Heart right ventricle (tissue), 16 donors: ENCODE results near the gene SSBP3. TPM values are rescaled to one million over a fixed set of nuclear protein-coding genes. Genes with fewer than 3 reads are reported as not detected.

Source experiments
- ATAC-seq, 8 donors: fragments of 200-7000 bp; cut with Tn5 transposase; one replicate each; pipeline ENCODE4 v1.9.1; 2020; ENCODE audit warnings: mild to moderate bottlenecking in 8 of 8, moderate library complexity in 8 of 8, moderate number of reproducible peaks in 1 of 8
- DNase-seq, 2 donors: peaks; one replicate each; pipeline ENCODE4 v3.0.0-alpha.2; 2020
- H3K27ac ChIP-seq, 10 donors: fragments of 200-600 bp; sonication (generic) in 2 of 10; one replicate each; pipeline versions ENCODE4 v1.5.0 to v1.8.0; 2020 to 2022; ENCODE audit warnings: mild to moderate bottlenecking in 3 of 10
- H3K27me3 ChIP-seq, 7 donors: fragments of 200-600 bp; one replicate each; pipeline ENCODE4 v1.8.0; 2021 to 2022; ENCODE audit warnings: mild to moderate bottlenecking in 2 of 7
- H3K36me3 ChIP-seq, 9 donors: fragments of 200-600 bp; sonication (generic) in 1 of 9; one replicate each; pipeline versions ENCODE4 v1.5.0 to v1.8.0; 2020 to 2022; ENCODE audit warnings: mild to moderate bottlenecking in 2 of 9
- H3K4me1 ChIP-seq, 9 donors: fragments of 200-600 bp; sonication (generic) in 1 of 9; one replicate each; pipeline versions ENCODE4 v1.5.0 to v1.8.0; 2020 to 2022; ENCODE audit warnings: mild to moderate bottlenecking in 4 of 9
- H3K4me3 ChIP-seq, 10 donors: fragments of 200-600 bp; sonication (generic) in 2 of 10; one replicate each; pipeline versions ENCODE4 v1.5.0 to v1.8.0; 2020 to 2022; ENCODE audit warnings: mild to moderate bottlenecking in 7 of 10, moderate library complexity in 2 of 10
- H3K9me3 ChIP-seq, 11 donors: fragments of 200-600 bp in 10 of 11; sonication (generic) in 2 of 11; one replicate each; pipeline versions ENCODE4 v1.5.0 to v1.8.0; 2013 to 2022; ENCODE audit warnings: mild to moderate bottlenecking in 2 of 11, control low read depth in 1 of 11, moderate library complexity in 1 of 11
- WGBS, 2 donors: extraction: QIAGEN DNeasy Blood & Tissue Kit; methylation state at CpG; one replicate each; pipeline ENCODE4 v1.1.7; 2013; ENCODE audit warnings: inconsistent platforms in 1 of 2; 5-methylcytosine and 5-hydroxymethylcytosine counted together
- intact Hi-C, 10 donors: fragments of 100-400 bp; cut with DNase I; formaldehyde crosslinking; loops; one replicate each; pipeline versions ENCODE4 v1.11.1 to v1.14.2; 2022
- polyA plus RNA-seq, 2 donors: library from polyadenylated mRNA; stranded (reverse); fragments of 200-250 nt; gene quantifications; one replicate each; pipeline ENCODE4 v1.2.3, GENCODE V29; 2013
- total RNA-seq, 10 donors: library from RNA; stranded (reverse); fragmentation: NEBNext Ultra II Directional in 3 of 10; extraction: Animal tissue kit (Norgen Biotek cat#: 25700) in 3 of 10; gene quantifications; one replicate each; pipeline versions ENCODE4 v1.2.1 to v1.2.4, GENCODE V29; 2021 to 2023
- TF ChIP-seq, protein P1 (sequence below), 9 donors: fragments of 200-600 bp; sonication (generic) in 2 of 9; IDR thresholded peaks; one replicate each; pipeline versions ENCODE4 v1.5.0 to v1.8.0; 2021 to 2022; ENCODE audit warnings: antibody characterized with exemption in 9 of 9, mild to moderate bottlenecking in 5 of 9, moderate library complexity in 1 of 9
- donor health status: Arrhythmogenic right ventricular cardiomyopathy.
- donor health status: ischemic (EF 13 %, LVEDD 7.1; RV severe dilation, severe dysfunction).
- donor health status: healthy with polysubstance abuse.
- donor health status: DM: no; HTN: yes; CAD: no.
- donor health status: DM: no; HTN: no; CAD: no.
- donor health status: ischemic (EF 25% LVEDD 6.9; RV normal size, moderate dysfunction).
- donor health status: ischemic (EF 25% LVEDD 5.7; RV mildly dilated, moderate dysfunction).
- donor health status: healthy.
- donor health status: DM: yes; HTN: yes; CAD: no.
- donor health status: Ischemic cardiomyopathy.
- donor health status: ischemic (EF 35%, LVEDD 5.7; RV mildly dilated, moderate dysfunction).
- donor health status: nonischemic (EF 11% LVEDD 7.7; RV severe dilation, severe dysfunction).
- donor health status: DM: yes; HTN: yes; CAD: no.
- donor health status: PGD.
- donor health status: ischemic (EF 29% LVEDD 5.4; RV normal size, mild dysfunction).
- donor health status: nonischemic (EF 23%, LVEDD 6.1; RV moderate dilation, normal function).

The SSBP3 gene
- total and polyA plus RNA-seq, 12 donors = 17.6 to 71.9 (median 52.8) TPM

DNA sequence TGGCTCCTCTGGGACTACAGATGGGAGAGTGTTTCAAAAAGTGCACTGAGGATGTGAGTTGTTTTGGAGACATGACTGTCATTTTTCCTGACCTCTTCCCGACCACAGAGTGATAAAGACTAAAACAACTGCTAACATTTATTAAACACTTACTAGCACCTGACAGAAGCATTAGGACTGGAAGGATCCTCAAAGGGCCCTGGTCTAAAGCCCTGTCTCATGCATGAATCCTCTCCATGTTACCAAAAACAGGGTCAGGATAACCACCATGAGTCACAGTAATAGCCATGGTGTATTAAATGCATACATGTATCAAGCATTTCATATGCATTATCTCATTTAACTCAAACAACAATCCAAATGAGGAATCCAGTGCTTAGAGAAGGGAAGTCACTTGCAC lies 217.9 kb downstream of the SSBP3 start:
- WGBS, 2 donors = 76 to 83% methylated on average over 1 of the region's 1 CpG
- no peak for DNase-seq
- Histone ChIP-seq H3K36me3 (peaks cover 0 to 73% (median 26%) of the 10 kb centered on the region in 9 donors), H3K27me3 (no peaks in the 10 kb centered on the region), H3K9me3 (no peaks in the 10 kb centered on the region), H3K4me3 (no peak overlapping the region), H3K27ac (no peak overlapping the region), H3K4me1 (no peaks in the 10 kb centered on the region)
- TF ChIP-seq, protein P1, sequence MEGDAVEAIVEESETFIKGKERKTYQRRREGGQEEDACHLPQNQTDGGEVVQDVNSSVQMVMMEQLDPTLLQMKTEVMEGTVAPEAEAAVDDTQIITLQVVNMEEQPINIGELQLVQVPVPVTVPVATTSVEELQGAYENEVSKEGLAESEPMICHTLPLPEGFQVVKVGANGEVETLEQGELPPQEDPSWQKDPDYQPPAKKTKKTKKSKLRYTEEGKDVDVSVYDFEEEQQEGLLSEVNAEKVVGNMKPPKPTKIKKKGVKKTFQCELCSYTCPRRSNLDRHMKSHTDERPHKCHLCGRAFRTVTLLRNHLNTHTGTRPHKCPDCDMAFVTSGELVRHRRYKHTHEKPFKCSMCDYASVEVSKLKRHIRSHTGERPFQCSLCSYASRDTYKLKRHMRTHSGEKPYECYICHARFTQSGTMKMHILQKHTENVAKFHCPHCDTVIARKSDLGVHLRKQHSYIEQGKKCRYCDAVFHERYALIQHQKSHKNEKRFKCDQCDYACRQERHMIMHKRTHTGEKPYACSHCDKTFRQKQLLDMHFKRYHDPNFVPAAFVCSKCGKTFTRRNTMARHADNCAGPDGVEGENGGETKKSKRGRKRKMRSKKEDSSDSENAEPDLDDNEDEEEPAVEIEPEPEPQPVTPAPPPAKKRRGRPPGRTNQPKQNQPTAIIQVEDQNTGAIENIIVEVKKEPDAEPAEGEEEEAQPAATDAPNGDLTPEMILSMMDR (IDR thresholded peaks at IDR 0.05) = no peak
- intact Hi-C loops = no loop called here
- no peak for ATAC-seq

DNA sequence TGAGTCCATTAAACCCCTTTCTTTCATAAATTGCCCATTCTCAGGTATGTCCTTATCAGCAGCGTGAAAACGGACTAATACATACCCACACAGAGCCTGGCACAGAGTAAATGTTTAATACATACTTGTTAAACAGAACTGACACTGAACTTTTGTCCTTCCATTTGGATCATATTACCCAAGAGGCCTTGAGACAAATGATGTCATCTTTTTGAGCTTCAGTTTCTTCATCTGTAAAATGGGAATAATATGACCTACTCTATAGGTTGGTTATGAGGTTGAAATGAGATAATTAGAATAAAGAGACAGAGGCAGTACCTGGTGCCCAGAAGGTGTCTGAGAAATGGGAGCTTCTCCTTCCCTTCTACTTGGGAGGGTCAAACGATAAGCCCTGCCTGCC lies 220.1 kb downstream of the SSBP3 start:
- ATAC-seq = no peak
- 95 to 97% methylated on average over 3 of the region's 3 CpGs for WGBS, 2 donors
- H3K36me3 ChIP-seq = peaks cover 0 to 50% (median 18%) of the 10 kb centered on the region in 9 donors

DNA sequence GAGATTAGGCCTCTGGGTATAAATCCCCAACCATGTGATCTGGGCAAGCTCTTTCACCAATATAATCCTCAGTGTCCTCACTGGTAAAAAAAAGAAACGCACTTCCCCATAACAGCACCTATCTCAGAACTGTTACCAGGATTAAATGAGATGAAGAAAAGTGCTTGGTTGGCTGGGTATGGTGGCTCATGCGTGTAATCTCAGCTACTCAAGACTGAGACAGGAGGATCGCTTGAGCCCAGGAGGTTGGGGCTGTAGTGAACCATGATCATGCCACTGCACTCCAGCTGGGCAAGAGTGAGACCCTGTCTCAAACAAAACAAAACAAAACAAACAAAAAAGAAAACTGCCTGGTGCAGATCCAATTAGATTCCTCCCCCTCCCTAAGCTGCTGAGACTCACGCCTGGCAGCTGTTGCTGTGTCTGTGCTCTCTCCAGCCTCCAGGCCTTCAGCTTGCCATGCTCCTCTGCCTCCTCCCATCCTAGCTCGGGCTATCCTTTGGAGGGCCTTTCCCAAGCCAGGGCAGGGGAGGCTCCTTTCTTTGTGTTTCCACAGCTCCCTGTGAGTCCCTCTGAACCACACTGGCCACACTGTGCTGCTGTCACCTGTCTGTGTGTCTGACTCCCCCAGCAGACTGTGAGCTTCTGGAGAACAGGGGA lies 225.4 kb downstream of the SSBP3 start:
- DNase-seq (no peak), ATAC-seq (no peak)
- Histone ChIP-seq H3K9me3 (no peaks in the 10 kb centered on the region), H3K36me3 (peaks cover 0 to 25% (median 1%) of the 10 kb centered on the region in 9 donors), H3K27ac (no peak overlapping the region), H3K27me3 (no peaks in the 10 kb centered on the region), H3K4me1 (no peaks in the 10 kb centered on the region), H3K4me3 (no peak overlapping the region)
- 91 to 95% methylated on average over 5 of the region's 5 CpGs for WGBS, 2 donors
- TF ChIP-seq, protein P1 (IDR thresholded peaks at IDR 0.05) = no peak
- intact Hi-C loops = loop anchor here in 1 of 10 donors (5.0 kb wide), 1 partner anchor 311 kb away; no protein-coding TSS in a partner anchor

More for the DNA sequence above, 220.1 kb downstream of the SSBP3 start:
- no peaks in the 10 kb centered on the region for H3K9me3 ChIP-seq
- intact Hi-C loops = no loop called here
- DNase-seq = no peak
- TF ChIP-seq, protein P1 (IDR thresholded peaks at IDR 0.05) = no peak
- H3K4me1 ChIP-seq = no peaks in the 10 kb centered on the region
- no peaks in the 10 kb centered on the region for H3K27me3 ChIP-seq
- H3K27ac ChIP-seq = no peak overlapping the region
- no peak overlapping the region for H3K4me3 ChIP-seq

DNA sequence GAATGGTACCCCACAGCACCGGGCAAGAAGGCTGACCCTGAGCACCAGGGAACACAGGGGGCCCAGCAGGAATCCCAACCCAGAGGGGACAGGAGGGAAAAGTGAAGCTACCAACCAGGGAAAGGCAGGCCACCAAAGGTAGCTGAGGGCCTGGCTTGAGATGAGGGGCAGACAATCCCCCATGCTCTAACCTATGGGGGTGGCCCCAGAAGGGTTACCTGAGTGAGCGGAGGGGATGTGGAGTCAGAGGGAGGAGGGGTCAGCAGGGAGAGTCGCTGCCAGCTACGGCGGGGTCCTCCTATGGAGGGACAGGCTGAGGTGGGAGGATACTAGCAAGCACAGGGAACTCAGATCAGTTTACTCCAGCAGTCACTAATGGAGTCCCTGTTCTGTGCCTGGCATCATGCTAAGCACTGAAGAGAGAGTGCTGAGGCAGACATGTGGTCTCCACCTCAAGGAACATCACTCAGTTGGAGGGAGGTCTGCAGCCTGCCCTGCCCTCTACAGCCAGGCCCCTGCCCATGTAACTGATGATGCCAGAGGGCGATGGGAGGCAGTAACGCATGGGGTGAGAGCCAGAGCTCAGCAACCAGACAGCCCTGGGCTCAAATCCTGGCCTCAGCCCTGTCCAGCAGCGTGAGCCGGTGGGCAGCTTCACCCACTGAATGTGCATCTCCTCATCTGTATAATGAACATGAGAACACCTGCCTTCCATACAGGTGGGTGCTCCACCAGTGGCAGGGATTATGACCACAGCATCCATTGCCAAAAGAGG lies 227.7 kb downstream of the SSBP3 start:
- intact Hi-C loops = loop anchor here in 1 of 10 donors (5.0 kb wide), 1 partner anchor 856 kb away; no protein-coding TSS in a partner anchor
- H3K27ac ChIP-seq = no peak overlapping the region
- DNase-seq (no peak), ATAC-seq (no peak)
- TF ChIP-seq, protein P1 (IDR thresholded peaks at IDR 0.05) = no peak
- no peak overlapping the region for H3K4me3 ChIP-seq
- no peaks in the 10 kb centered on the region for H3K4me1 ChIP-seq
- no peaks in the 10 kb centered on the region for H3K9me3 ChIP-seq
- WGBS, 2 donors = 82 to 86% methylated on average over 9 of the region's 9 CpGs
- H3K36me3 ChIP-seq = peaks cover 0 to 34% (median 0%) of the 10 kb centered on the region in 9 donors
- H3K27me3 ChIP-seq = no peaks in the 10 kb centered on the region
